K562 (cell line): ENCODE measurements around the gene ULBP2. TPM values are rescaled to one million over a fixed set of nuclear protein-coding genes. Genes with fewer than 3 reads are reported as not detected.

ENCODE experiments used
- ATAC-seq: fragments of 200-7000 bp; cut with Tn5 transposase; 3 replicates; pipeline ENCODE4 v1.9.1; 2020; ENCODE audit warnings: moderate library complexity
- BruUV-seq: library from RNA; stranded (reverse); fragments of 400-500 nt; replicated peaks from 2 replicates; lab custom pipeline; 2021; lab: Mats Ljungman, UMichigan
- CTCF ChIA-PET: fragments of 300-600 bp; formaldehyde crosslinking; extraction: SDS; loops from one replicate; lab custom pipeline; 2021; ENCODE audit warnings: low intra/inter-chr PET ratio; lab: Yijun Ruan, JAX
- POLR2A ChIA-PET: fragments of 300-600, 350-650 bp; sonication (Branson Sonifier 250); formaldehyde crosslinking; extraction: SDS; loops from one replicate; lab custom pipeline; 2021; ENCODE audit warnings: antibody characterized with exemption, inconsistent platforms; lab: Yijun Ruan, JAX
- DNase-seq, 4 experiments: peaks; one replicate each; pipeline versions ENCODE4 v3.0.0 to v3.0.0-alpha.2; 2011 to 2018; ENCODE audit warnings: low spot score in 3 of 4, mixed read lengths in 3 of 4; ENCODE audit errors: extremely low read depth in 1 of 4
- FAIRE-seq: peaks from 2 replicates; lab custom pipeline; 2011; peaks lifted over from hg19 to GRCh38; lab: Jason Lieb, UNC
- H2AFZ ChIP-seq: 2 replicates; pipeline ENCODE4 v1.6.0; 2011; ENCODE audit warnings: low read depth, low read length, control low read depth, inconsistent platforms
- H3K27ac ChIP-seq: fragments of 200-600 bp; 3 replicates; pipeline ENCODE4 v1.8.0; 2011; ENCODE audit warnings: low read depth, mild to moderate bottlenecking, control low read depth, inconsistent platforms, low read length, moderate library complexity, mixed read lengths; ENCODE audit errors: extremely low read depth
- H3K27me3 ChIP-seq, 2 experiments: fragments of 300-600 bp in 1 of 2; 2 replicates in 1 of 2; 3 replicates in 1 of 2; pipeline versions ENCODE4 v1.6.0 to v1.8.0; 2011; ENCODE audit warnings: inconsistent platforms in 2 of 2, low read length in 2 of 2, mild to moderate bottlenecking in 1 of 2, mixed read lengths in 1 of 2, moderate library complexity in 1 of 2; ENCODE audit not compliant: control insufficient read depth in 2 of 2, insufficient read depth in 2 of 2
- H3K36me3 ChIP-seq: fragments of 300-600 bp; 3 replicates; pipeline ENCODE4 v1.8.0; 2011; ENCODE audit warnings: mild to moderate bottlenecking, low read length, inconsistent platforms; ENCODE audit not compliant: control insufficient read depth, insufficient read depth
- H3K4me1 ChIP-seq, 2 experiments: fragments of 200-600 bp in 1 of 2; replicated peaks in 1 of 2; 2 replicates in 1 of 2; 3 replicates in 1 of 2; pipeline versions ENCODE4 v1.5.1 to v1.8.0; 2011; ENCODE audit warnings: inconsistent platforms in 2 of 2, low read length in 2 of 2, mild to moderate bottlenecking in 1 of 2, mixed read lengths in 1 of 2, moderate library complexity in 1 of 2; ENCODE audit not compliant: control insufficient read depth in 2 of 2, insufficient read depth in 2 of 2
- H3K4me2 ChIP-seq: 2 replicates; pipeline ENCODE4 v1.6.1; 2011; ENCODE audit warnings: low read length, control low read depth, inconsistent platforms, mixed read lengths; ENCODE audit not compliant: insufficient read depth
- H3K4me3 ChIP-seq: fragments of 200-600 bp; sonication (generic), shearing (Covaris generic); 2 replicates; pipeline ENCODE4 v1.5.1; 2016; ENCODE audit warnings: control low read depth, inconsistent platforms
- H3K79me2 ChIP-seq: fragments of 200-600 bp; 3 replicates; pipeline ENCODE4 v1.8.0; 2011; ENCODE audit warnings: low read length, inconsistent platforms; ENCODE audit not compliant: control insufficient read depth, insufficient read depth
- H3K9ac ChIP-seq, 2 experiments: 2 replicates each; pipeline versions ENCODE4 v1.6.0 to v1.6.1; 2011; ENCODE audit warnings: low read depth in 2 of 2, low read length in 2 of 2, control low read depth in 1 of 2, inconsistent platforms in 1 of 2, mild to moderate bottlenecking in 1 of 2, mixed read lengths in 1 of 2; ENCODE audit not compliant: insufficient read depth in 1 of 2
- H3K9me1 ChIP-seq: one replicate; pipeline ENCODE4 v1.6.0; 2011; ENCODE audit warnings: inconsistent platforms, mild to moderate bottlenecking, low read length, moderate library complexity; ENCODE audit not compliant: control insufficient read depth, insufficient read depth
- H3K9me3 ChIP-seq: replicated peaks from 2 replicates; pipeline ENCODE4 v1.5.1; 2011; ENCODE audit warnings: low read depth, low read length, inconsistent platforms; ENCODE audit not compliant: control insufficient read depth, insufficient read depth
- H4K20me1 ChIP-seq: replicated peaks from 2 replicates; pipeline ENCODE4 v1.6.1; 2011; ENCODE audit warnings: low read length, inconsistent platforms, mixed read lengths; ENCODE audit not compliant: control insufficient read depth, insufficient read depth
- ARID4B ChIP-seq: sonication (generic); formaldehyde crosslinking; IDR thresholded peaks from 2 replicates; pipeline ENCODE4 v1.8.0; 2022; ENCODE audit warnings: mild to moderate bottlenecking, missing genetic modification reagents
- CHAMP1 ChIP-seq: fragments of 450-650 bp; IDR thresholded peaks from 2 replicates; pipeline ENCODE4 v1.6.1; 2016; ENCODE audit warnings: mild to moderate bottlenecking
- KDM2B ChIP-seq: fragments of 250-450 bp; sonication (Bioruptor Pico); IDR thresholded peaks from 2 replicates; pipeline ENCODE4 v1.8.0; 2021; ENCODE audit warnings: mild to moderate bottlenecking, moderate library complexity
- KLF13 ChIP-seq: fragments of 450-650 bp; IDR thresholded peaks from 2 replicates; pipeline ENCODE4 v1.6.1; 2016; ENCODE audit warnings: missing genetic modification characterization, low read depth, mild to moderate bottlenecking, missing compliant biosample characterization, moderate library complexity, borderline replicate concordance
- TGIF2 ChIP-seq: sonication (generic); formaldehyde crosslinking; IDR thresholded peaks from 2 replicates; pipeline ENCODE4 v1.8.1; 2022; ENCODE audit warnings: mild to moderate bottlenecking, missing genetic modification reagents, moderate library complexity
- WGBS: fragments of 100-300 bp; shearing (Covaris generic); methylation state at CpG from one replicate; pipeline ENCODE4 v1.1.6; 2016; ENCODE audit warnings: low coverage, mixed read lengths; ENCODE audit not compliant: insufficient coverage; ENCODE audit errors: missing lambda C conversion rate; 5-methylcytosine and 5-hydroxymethylcytosine counted together
- in situ Hi-C: fragments of 300-500 bp; cut with MboI; formaldehyde crosslinking; loops from 4 replicates; pipeline ENCODE4 v1.15.0; 2018; ENCODE audit warnings: inconsistent platforms, mixed read lengths
- intact Hi-C: fragments of 100-400 bp; cut with micrococcal nuclease; formaldehyde crosslinking; loops from 2 replicates; pipeline ENCODE4 v1.14.2; 2022
- polyA plus RNA-seq, 8 experiments: library from polyadenylated mRNA; depleted of rRNA in 4 of 8; stranded (reverse) in 5 of 8; unstranded in 3 of 8; fragments of >200 nt; fragmentation: Nextera tagmentation in 2 of 8; fragmentation: Illumina TruSeq in 1 of 8; extraction: Ambion mirVana in 2 of 8; extraction: Trizol in 1 of 8; gene quantifications; 2 replicates each; pipeline versions ENCODE4 v1.2.1 to v1.2.3, GENCODE V29; 2011 to 2014; ENCODE audit warnings: inconsistent platforms in 1 of 8, missing spikeins in 1 of 8
- total RNA-seq, 7 experiments: library from RNA; depleted of rRNA in 6 of 7; stranded (reverse); fragments of >200 nt in 6 of 7; fragmentation: Illumina TruSeq in 2 of 7; extraction: Trizol in 2 of 7; gene quantifications; 2 replicates each; pipeline versions ENCODE4 v1.2.1 to v1.2.3, GENCODE V29; 2011 to 2021; ENCODE audit warnings: low replicate concordance in 1 of 7

Gene ULBP2
- total and polyA plus RNA-seq, 9 of the 15 experiments (the other 6 are each of a cell fraction or from before 2014, with no cell fraction given) = 0.50 to 5.3 (median 1.2) TPM

- TF ChIP-seq TGIF2 (CRISPR knock-in tag) (no peak), ARID4B (CRISPR knock-in tag) (no peak)
- TF ChIP-seq, all 486 proteins: peak for 0
Observed at GRCh38 chr6:149906405-149906804, 35.4 kb upstream of the ULBP2 start (continued).

- Histone ChIP-seq H3K9ac (no peak overlapping the region), H3K27me3 (peaks cover 22 to 59% of the 10 kb centered on the region in 2 experiments; a peak in 4 of 5 replicates), H3K4me2 (no peak overlapping the region), H4K20me1 (no peaks in the 10 kb centered on the region), H3K36me3 (no peaks in the 10 kb centered on the region), H3K4me3 (no peak overlapping the region), H3K27ac (no peak overlapping the region), H3K9me3 (peaks cover 4% of the 10 kb centered on the region; the same call in 1 of the 2 replicates), H2AFZ (no peak overlapping the region), H3K79me2 (no peaks in the 10 kb centered on the region), H3K9me1 (no peaks in the 10 kb centered on the region), H3K4me1 (peaks cover 0 to 9% of the 10 kb centered on the region in 2 experiments; a peak in 1 of 5 replicates)
- CTCF ChIA-PET = no interaction called here
- in situ Hi-C loops = loop anchor here (25.0 kb wide), 1 partner anchor 870 kb away; no protein-coding TSS in a partner anchor
- WGBS = 0% methylated on average over 2 of the region's 2 CpGs
- POLR2A ChIA-PET = no interaction called here
- ATAC-seq (no peak), FAIRE-seq (no peak), DNase-seq (no peak)
- no TSS peak for BruUV-seq
- no peak for TF ChIP-seq CHAMP1
- TF ChIP-seq KLF13 = no peak
- TF ChIP-seq KDM2B (CRISPR knock-in tag) = no peak
- intact Hi-C loops = no loop called here
Observed at GRCh38 chr6:149907317-149907716, 34.5 kb upstream of the ULBP2 start.
